IgD-negative memory B cell (primary cell): ENCODE measurements around the gene DAAM2. TPM values are rescaled to one million over a fixed set of nuclear protein-coding genes. Genes with fewer than 3 reads are reported as not detected.

ENCODE experiments used
- H3K27ac Mint-ChIP-seq, 3 donors: one replicate each; pipeline ENCODE4 v1.8.0; 2020 to 2022; ENCODE audit warnings: mild to moderate bottlenecking in 3 of 3, mixed read lengths in 3 of 3, moderate library complexity in 1 of 3
- H3K27me3 Mint-ChIP-seq: one replicate; pipeline ENCODE4 v1.8.0; 2021; ENCODE audit warnings: mixed read lengths
- H3K36me3 Mint-ChIP-seq: one replicate; pipeline ENCODE4 v1.8.0; 2020; ENCODE audit warnings: mild to moderate bottlenecking, mixed read lengths
- H3K4me1 Mint-ChIP-seq, 3 donors: one replicate each; pipeline ENCODE4 v1.8.0; 2020 to 2022; ENCODE audit warnings: mixed read lengths in 3 of 3, mild to moderate bottlenecking in 1 of 3
- H3K4me3 Mint-ChIP-seq, 4 donors: one replicate each; pipeline ENCODE4 v1.8.0; 2020 to 2022; ENCODE audit warnings: mild to moderate bottlenecking in 4 of 4, mixed read lengths in 4 of 4, moderate library complexity in 3 of 4
- H3K9me3 Mint-ChIP-seq, 3 donors: one replicate each; pipeline ENCODE4 v1.8.0; 2020 to 2021; ENCODE audit warnings: mixed read lengths in 3 of 3, mild to moderate bottlenecking in 1 of 3
- polyA plus RNA-seq: library from polyadenylated mRNA; unstranded; fragments of 300-500 nt; fragmentation: Illumina TruSeq; gene quantifications from one replicate; pipeline ENCODE4 v1.2.3, GENCODE V29; 2021

The DAAM2 gene
- polyA plus RNA-seq, 1 donor from 2014 or later, result not detected

- H3K4me1 Mint-ChIP-seq, result no peaks in the 10 kb centered on the region
- H3K9me3 Mint-ChIP-seq, result no peaks in the 10 kb centered on the region
- H3K27ac Mint-ChIP-seq, result no peak overlapping the region
- H3K27me3 Mint-ChIP-seq, result peaks cover 8% of the 10 kb centered on the region
- H3K36me3 Mint-ChIP-seq, result no peaks in the 10 kb centered on the region
- no peak overlapping the region for H3K4me3 Mint-ChIP-seq
These were observed 97.1 kb downstream of the DAAM2 start for GRCh38 chr6:39889229-39889628.

GRCh38 chr6:39891353-39891752, 99.2 kb downstream of the DAAM2 start:
- H3K4me1 Mint-ChIP-seq, result no peaks in the 10 kb centered on the region
- H3K9me3 Mint-ChIP-seq, result no peaks in the 10 kb centered on the region
- no peak overlapping the region for H3K4me3 Mint-ChIP-seq
- no peaks in the 10 kb centered on the region for H3K36me3 Mint-ChIP-seq
- H3K27ac Mint-ChIP-seq, result no peak overlapping the region
- peaks cover 4% of the 10 kb centered on the region for H3K27me3 Mint-ChIP-seq

GRCh38 chr6:39891976-39892375, 99.8 kb downstream of the DAAM2 start:
- H3K4me1 Mint-ChIP-seq, result no peaks in the 10 kb centered on the region
- no peaks in the 10 kb centered on the region for H3K36me3 Mint-ChIP-seq
- peak overlapping the region in 1 of 3 donors; percentile 45 for H3K27ac Mint-ChIP-seq
- H3K27me3 Mint-ChIP-seq, result peaks cover under 1% of the 10 kb centered on the region
- H3K4me3 Mint-ChIP-seq, result no peak overlapping the region
- H3K9me3 Mint-ChIP-seq, result no peaks in the 10 kb centered on the region

- no peaks in the 10 kb centered on the region for H3K9me3 Mint-ChIP-seq
- no peaks in the 10 kb centered on the region for H3K4me1 Mint-ChIP-seq
- H3K27me3 Mint-ChIP-seq, result no peaks in the 10 kb centered on the region
- H3K36me3 Mint-ChIP-seq, result no peaks in the 10 kb centered on the region
- H3K4me3 Mint-ChIP-seq, result no peak overlapping the region
- peak overlapping the region in 1 of 3 donors; percentile 45 for H3K27ac Mint-ChIP-seq
These were observed 100.4 kb downstream of the DAAM2 start for GRCh38 chr6:39892490-39893129.

GRCh38 chr6:39893286-39893685, 101.1 kb downstream of the DAAM2 start:
- H3K36me3 Mint-ChIP-seq, result no peaks in the 10 kb centered on the region
- no peaks in the 10 kb centered on the region for H3K9me3 Mint-ChIP-seq
- no peaks in the 10 kb centered on the region for H3K27me3 Mint-ChIP-seq
- H3K4me3 Mint-ChIP-seq, result no peak overlapping the region
- no peak overlapping the region for H3K27ac Mint-ChIP-seq
- no peaks in the 10 kb centered on the region for H3K4me1 Mint-ChIP-seq

GRCh38 chr6:39896701-39897100, 104.5 kb downstream of the DAAM2 start:
- peaks cover 4% of the 10 kb centered on the region for H3K27me3 Mint-ChIP-seq
- no peaks in the 10 kb centered on the region for H3K4me1 Mint-ChIP-seq
- H3K36me3 Mint-ChIP-seq, result no peaks in the 10 kb centered on the region
- no peak overlapping the region for H3K27ac Mint-ChIP-seq
- no peaks in the 10 kb centered on the region for H3K9me3 Mint-ChIP-seq
- no peak overlapping the region for H3K4me3 Mint-ChIP-seq

- H3K27ac Mint-ChIP-seq, result no peak overlapping the region
- no peak overlapping the region for H3K4me3 Mint-ChIP-seq
- no peaks in the 10 kb centered on the region for H3K36me3 Mint-ChIP-seq
- H3K27me3 Mint-ChIP-seq, result peaks cover 4% of the 10 kb centered on the region
- no peaks in the 10 kb centered on the region for H3K4me1 Mint-ChIP-seq
- H3K9me3 Mint-ChIP-seq, result no peaks in the 10 kb centered on the region
These were observed 105.5 kb downstream of the DAAM2 start for GRCh38 chr6:39897698-39898097.

- Mint-ChIP-seq H3K9me3 (no peaks in the 10 kb centered on the region), H3K4me1 (no peaks in the 10 kb centered on the region), H3K27ac (no peak overlapping the region), H3K4me3 (no peak overlapping the region), H3K27me3 (peaks cover 4% of the 10 kb centered on the region), H3K36me3 (no peaks in the 10 kb centered on the region)
These were observed 106.4 kb downstream of the DAAM2 start for GRCh38 chr6:39898625-39899024.

- no peaks in the 10 kb centered on the region for H3K9me3 Mint-ChIP-seq
- no peaks in the 10 kb centered on the region for H3K4me1 Mint-ChIP-seq
- H3K36me3 Mint-ChIP-seq, result peaks cover under 1% of the 10 kb centered on the region
- no peak overlapping the region for H3K27ac Mint-ChIP-seq
- H3K4me3 Mint-ChIP-seq, result no peak overlapping the region
- peaks cover 4% of the 10 kb centered on the region for H3K27me3 Mint-ChIP-seq
These were observed 107.5 kb downstream of the DAAM2 start for GRCh38 chr6:39899554-39900295.

- Mint-ChIP-seq H3K27me3 (peaks cover 4% of the 10 kb centered on the region), H3K9me3 (no peaks in the 10 kb centered on the region), H3K36me3 (peaks cover 2% of the 10 kb centered on the region), H3K27ac (no peak overlapping the region), H3K4me3 (no peak overlapping the region), H3K4me1 (no peaks in the 10 kb centered on the region)
These were observed 109.0 kb downstream of the DAAM2 start for GRCh38 chr6:39901116-39901655.

GRCh38 chr6:39901670-39902069, 109.5 kb downstream of the DAAM2 start:
- Mint-ChIP-seq H3K27me3 (peaks cover 4% of the 10 kb centered on the region), H3K4me1 (no peaks in the 10 kb centered on the region), H3K4me3 (no peak overlapping the region), H3K27ac (no peak overlapping the region), H3K36me3 (peaks cover 2% of the 10 kb centered on the region), H3K9me3 (no peaks in the 10 kb centered on the region)

GRCh38 chr6:39902136-39902535, 110.0 kb downstream of the DAAM2 start:
- peaks cover 4% of the 10 kb centered on the region for H3K27me3 Mint-ChIP-seq
- no peaks in the 10 kb centered on the region for H3K9me3 Mint-ChIP-seq
- H3K36me3 Mint-ChIP-seq, result peaks cover 2% of the 10 kb centered on the region
- H3K4me1 Mint-ChIP-seq, result no peaks in the 10 kb centered on the region
- H3K27ac Mint-ChIP-seq, result no peak overlapping the region
- no peak overlapping the region for H3K4me3 Mint-ChIP-seq

- Mint-ChIP-seq H3K4me1 (no peaks in the 10 kb centered on the region), H3K9me3 (no peaks in the 10 kb centered on the region), H3K36me3 (peaks cover 2% of the 10 kb centered on the region), H3K27ac (no peak overlapping the region), H3K4me3 (no peak overlapping the region), H3K27me3 (peaks cover 4% of the 10 kb centered on the region)
These were observed 110.8 kb downstream of the DAAM2 start for GRCh38 chr6:39902786-39903465.

- no peak overlapping the region for H3K4me3 Mint-ChIP-seq
- no peaks in the 10 kb centered on the region for H3K9me3 Mint-ChIP-seq
- H3K36me3 Mint-ChIP-seq, result peaks cover 2% of the 10 kb centered on the region
- no peaks in the 10 kb centered on the region for H3K4me1 Mint-ChIP-seq
- no peak overlapping the region for H3K27ac Mint-ChIP-seq
- H3K27me3 Mint-ChIP-seq, result peaks cover 6% of the 10 kb centered on the region
These were observed 111.5 kb downstream of the DAAM2 start for GRCh38 chr6:39903656-39904055.

GRCh38 chr6:39904946-39905639, 112.9 kb downstream of the DAAM2 start:
- Mint-ChIP-seq H3K4me3 (no peak overlapping the region), H3K27me3 (peaks cover 2% of the 10 kb centered on the region), H3K4me1 (no peaks in the 10 kb centered on the region), H3K27ac (no peak overlapping the region), H3K9me3 (no peaks in the 10 kb centered on the region), H3K36me3 (peaks cover 2% of the 10 kb centered on the region)
